Measurements from ENCODE around the gene COG8.

DNA sequence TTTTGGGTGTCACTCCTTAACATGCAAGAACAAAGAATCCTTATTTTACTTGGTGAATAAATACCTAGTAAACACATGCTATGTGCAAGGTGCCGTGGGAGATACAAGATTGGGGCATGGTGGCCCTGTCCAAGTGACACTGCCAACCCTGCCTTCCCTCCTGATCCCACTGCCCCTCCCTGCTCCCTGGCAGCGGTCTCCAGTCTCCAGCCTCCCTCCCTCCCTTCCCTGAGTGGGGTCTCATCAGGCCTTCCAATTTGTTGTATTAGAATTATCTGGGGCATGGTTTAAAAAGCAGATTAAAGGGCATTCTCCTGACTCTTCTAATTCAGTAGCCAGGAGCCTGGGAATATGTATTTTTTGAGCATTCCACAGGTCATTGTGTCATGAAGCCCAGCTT lies 24.7 kb upstream of the COG8 start:
- TF ChIP-seq POLR2A (IDR thresholded peaks at IDR 0.05; ENCODE audit: low read depth, low read length): no peak
- TF ChIP-seq TAF1 (IDR thresholded peaks at IDR 0.05; ENCODE audit: low read depth, low read length): no peak
- TF ChIP-seq POLR2AphosphoS5 (IDR thresholded peaks at IDR 0.05; ENCODE audit: low read depth, low read length): no peak
- TF ChIP-seq POU2F2 (IDR thresholded peaks at IDR 0.05; ENCODE audit: low read depth, low read length): no peak
- TF ChIP-seq SPI1 (IDR thresholded peaks at IDR 0.05; ENCODE audit: low read depth, low read length): no peak

All from GM12891 (cell line).